Pons (tissue), 1 donor: ENCODE data around the gene ATXN1.
"Not testable (repeated sequence)": the region's sequence is repeated elsewhere in the genome, so short reads cannot be mapped to it uniquely, and the experiment has no call there.

Source experiments
- DNase-seq: peaks from one replicate; pipeline ENCODE4 v3.0.0-alpha.2; 2016; ENCODE audit warnings: low spot score

The ATXN1 gene

DNA sequence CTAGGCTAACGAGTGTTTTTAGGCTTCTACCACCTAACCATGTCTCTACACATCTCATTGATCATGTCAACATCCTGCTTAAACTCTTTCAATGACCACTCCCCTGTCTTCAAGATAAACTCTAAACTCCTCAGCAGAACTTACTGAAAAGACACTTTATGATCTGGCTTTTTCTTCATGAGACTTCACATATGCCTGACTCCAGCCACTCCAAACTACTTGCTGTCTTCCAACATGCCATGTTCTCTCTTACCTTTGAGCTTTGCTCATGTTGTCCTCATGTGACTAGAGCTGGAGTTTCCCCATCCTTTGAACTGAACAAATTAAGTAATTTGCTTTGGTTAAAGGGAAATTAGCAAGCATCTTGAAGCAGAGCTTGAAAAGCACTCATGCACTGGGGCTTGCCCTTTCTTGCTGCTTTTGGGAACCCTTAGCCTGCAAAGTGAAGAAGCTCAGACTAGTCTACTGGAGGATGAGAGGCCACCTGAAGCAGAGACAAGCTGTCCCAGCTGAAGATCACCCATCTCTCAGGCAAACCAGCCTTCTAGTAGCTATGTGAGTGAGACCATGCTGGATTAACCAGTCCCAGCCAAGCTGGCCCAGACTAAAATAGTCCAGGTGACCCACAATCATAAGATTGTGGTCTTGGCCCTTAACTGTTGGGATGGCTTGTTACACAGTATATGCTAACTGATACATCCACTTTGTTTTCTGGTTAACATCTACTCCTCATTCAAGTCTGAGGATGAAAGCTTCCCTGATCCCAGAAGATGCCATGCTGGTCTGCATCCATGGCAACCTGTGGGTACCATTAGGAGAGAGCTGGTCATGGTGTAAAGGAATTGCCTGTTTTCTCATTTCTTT is 287.1 kb downstream of the ATXN1 start:
- DNase-seq, result no peak

DNA sequence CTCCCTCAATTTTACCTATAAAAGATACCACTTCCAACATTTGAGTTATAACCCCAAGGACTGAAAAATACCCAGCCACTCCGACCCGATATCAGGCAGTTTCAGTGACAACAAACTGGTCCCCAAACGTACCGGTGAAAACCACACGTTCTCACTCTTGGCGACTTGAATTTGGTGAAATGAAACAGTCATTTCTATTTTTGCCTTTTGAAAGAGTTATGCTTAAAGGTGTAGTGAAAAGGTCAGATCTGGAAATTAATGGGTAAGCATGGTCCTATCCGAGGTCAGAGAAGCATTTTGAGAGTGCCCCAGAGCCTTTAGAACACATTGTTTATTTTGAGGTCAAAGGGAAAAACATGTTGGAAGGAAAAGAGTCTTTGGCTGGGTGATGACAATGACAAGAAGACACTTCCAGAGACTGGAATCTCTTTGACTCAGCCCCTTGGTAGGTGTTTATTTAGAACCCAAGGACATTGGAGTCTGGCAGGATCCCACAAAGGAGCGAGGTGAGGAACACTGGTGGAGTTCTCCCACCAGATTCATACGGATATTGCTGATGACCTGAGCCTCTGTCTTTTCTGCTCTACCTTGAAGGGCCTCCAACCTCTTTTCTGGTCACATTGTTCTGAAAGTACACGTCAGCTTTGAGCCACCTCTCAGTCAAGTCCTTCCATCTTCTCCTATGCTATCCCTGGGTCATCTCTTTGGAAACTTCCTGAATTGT is 287.9 kb downstream of the ATXN1 start:
- DNase-seq, result no peak

DNA sequence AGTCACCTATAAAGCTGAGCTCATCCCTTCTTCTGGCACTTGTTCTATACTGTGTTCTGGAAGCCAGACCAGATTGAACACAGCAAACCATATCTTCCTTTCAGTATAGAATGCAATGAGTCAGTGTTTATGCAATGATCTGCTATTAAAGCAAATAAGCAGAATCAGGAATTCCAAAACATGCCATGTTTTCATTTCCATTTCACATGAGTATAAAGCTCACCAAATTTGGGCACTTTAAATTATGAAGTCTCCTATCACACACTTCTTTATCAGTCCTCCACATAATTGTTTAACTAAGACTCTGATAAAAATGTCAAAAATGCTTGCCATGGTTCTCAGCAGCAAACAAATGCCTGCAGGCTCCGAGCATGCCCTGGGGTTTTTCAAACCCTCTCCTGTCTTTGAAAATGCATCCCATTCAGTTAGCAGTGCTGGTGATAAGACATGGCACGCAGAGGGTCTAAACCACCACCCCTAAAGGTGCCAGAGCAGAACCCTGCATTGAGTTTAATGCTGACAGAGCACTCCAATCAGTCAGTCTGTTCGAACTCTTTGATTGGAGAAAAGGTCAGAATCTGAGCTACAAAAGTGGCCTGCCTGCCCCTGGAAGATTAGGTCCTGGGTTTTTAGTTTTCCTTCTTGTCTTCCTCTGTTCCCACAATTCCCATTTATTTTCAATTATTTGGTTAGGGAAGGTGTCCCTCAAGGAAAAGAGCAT is 288.8 kb downstream of the ATXN1 start:
- no peak for DNase-seq

DNA sequence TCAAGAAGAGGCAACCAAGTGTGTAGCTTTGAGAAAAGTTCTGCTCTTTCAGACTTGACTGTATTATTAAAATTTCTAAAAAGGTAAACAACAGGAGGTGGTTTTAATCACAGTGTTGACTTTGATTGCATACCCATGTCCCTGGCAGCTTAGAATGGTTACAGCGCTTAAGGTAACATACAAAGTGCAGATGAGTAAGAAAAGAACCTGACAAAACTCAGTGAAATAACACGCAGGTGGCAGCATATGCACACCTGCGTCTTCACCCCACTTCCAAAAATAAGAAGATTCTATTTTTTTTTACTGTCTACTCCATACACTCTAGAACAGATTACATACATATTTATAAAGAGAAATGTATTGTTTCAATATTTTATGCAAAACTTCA is 289.4 kb downstream of the ATXN1 start:
- DNase-seq, result no peak

DNA sequence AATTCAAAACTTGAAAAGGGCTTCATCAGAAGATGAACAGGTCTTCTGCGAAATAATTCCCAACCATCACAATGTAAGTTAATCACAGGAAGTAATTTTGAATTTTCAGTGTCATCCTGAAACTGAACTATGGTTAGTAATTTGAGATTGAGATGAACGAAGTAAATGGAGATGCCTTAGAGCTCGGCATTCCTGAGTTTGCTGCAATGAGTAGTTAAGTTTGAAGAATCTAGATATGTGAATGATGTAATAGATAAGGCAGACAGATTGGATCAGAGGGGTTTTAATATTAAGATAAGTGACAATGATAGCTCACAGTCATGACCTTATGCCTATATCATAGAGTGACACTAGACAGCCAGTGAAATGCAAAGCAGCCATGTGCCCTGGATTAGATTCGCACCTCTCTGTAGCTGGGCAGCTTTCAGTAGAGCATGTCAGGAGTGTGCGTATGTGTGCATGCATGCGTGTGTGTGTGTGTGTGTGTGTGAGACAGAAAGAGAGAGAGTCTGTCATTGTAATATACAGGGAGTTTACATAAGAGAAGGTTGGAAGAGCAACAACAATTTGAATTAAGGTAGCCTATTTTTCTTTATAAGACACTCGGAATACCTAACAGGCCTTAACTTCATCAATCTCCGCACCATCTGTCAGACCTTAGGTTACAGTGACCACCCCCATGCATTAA is 289.9 kb downstream of the ATXN1 start:
- no peak for DNase-seq

DNA sequence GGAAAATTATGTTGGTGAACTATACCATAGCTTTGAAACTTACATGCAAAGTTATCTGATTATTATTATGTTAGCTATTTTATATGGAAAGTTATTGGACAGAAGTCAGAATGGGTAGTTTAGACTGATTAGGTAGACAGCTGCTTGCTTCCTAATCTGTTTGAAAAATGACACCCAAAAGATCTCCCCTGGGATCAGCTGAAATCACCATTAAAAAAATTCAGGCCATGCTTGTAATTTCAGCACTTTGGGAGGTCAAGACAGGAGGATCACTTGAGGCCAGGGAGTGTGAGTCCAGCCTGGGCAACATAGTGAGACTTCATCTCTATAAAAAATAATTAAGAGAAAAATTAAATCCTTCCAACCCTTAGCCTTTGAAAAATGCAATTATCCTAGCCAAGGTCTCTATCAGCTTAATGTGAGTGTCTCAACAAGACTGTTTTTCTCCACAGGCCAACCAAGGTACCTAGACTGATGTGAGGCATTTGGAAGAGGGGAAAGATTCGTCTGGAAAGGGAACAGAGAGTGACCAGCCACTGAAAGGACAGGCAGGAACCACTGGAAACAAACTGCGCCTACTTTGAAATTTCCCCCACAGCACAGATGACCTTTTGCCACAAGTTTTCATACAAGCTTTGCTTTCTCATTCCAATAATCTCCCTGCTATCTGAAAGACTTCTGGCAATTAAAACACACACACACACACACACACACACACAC is 290.6 kb downstream of the ATXN1 start:
- no peak for DNase-seq

DNA sequence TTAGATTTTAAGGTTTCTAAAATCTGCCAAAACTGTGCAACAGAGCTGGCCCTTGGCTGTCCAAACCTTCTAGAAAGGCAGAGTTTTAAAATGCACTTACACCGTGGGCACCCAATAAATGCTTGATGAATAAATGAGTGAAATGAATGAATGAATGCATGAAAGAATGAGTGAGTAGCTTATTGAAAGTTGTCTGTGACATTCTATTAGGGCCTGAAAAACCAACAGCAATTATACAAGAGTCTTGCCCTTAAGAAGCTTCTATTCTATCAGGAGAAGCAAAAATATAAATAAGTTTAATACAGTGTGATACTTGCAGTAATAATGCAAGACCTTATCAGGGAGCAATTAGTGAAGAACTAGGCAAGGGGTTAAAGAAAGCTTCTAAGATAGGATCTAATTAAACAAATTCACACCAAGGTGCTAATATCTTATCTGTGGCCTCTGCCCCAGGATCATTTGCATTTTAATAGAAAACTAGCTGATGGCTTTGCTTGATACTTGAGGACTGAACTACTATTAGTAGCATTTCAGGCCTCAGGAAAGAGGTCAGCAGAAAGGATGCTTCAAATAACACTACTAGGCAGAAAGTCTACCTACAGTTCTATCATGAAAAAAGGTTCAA is 292.2 kb downstream of the ATXN1 start:
- no peak for DNase-seq

DNA sequence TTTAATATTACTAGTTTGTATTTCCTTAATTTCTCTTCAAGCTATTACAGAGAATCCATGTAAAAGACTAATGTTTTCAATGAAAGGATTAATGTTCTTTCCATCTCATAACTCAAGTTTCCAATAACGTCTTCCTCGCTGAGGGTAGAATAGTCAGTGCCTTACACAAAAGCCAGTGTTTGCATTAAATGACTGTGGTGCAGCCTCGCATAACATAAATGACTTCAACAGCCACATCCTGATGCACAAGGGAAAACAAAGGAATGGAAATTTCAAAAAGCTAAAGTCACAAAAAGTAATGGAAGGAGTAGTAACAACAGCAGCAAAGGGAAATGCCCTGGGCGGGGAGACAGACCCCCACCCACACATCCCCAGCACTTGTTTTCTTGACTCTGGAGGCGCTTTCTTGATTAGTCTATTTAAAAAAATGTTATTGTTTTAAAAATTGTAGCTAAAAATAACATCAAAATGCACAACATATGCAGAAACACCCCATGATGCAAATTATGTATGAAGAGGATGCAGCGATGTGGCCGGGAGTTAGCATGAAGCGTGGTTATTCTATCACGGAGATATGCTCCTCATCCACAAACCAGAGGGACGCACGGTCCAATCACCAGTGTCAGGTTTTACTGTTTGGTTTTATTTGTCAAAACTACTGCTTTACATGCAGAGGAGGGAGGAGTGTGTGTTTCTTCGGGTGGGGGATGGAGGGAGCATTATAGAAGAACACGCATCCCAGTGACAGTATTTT is 294.3 kb downstream of the ATXN1 start:
- DNase-seq, result no peak

DNA sequence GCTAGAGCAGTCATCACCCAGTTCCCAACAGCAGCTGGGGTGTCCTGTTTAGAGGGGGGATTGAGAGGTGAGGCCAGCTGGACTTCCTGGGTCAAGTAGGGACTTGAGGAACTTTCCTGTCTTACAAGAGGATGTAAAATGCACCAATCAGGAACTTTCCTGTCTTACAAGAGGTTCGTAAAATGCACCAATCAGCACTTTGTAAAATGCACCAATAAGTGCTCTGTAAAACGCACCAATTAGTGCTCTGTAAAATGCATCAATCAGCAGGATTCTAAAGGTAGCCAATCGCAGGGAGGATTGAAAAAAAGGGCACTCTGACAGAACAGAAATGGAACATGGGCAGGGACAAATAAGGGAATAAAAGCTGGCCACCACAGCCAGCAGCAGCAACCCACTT is 297.2 kb downstream of the ATXN1 start:
- no peak for DNase-seq

DNA sequence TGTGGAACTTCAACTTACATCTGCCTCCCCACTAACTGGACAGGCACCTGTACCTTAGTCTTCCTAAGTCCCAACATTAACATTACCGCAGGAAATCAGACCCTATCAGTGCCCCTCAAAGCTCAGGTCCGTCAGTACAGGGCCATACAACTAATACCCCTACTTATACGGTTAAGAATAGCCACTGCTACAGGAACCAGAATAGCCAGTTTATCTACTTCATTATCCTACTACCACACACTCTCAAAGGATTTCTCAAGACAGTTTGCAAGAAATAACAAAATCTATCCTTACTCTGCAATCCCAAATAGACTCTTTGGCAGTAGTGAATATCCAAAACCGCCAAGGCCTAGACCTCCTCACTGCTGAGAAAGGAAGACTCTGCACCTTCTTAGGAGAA is 298.0 kb downstream of the ATXN1 start:
- not testable (repeated sequence) for DNase-seq

DNA sequence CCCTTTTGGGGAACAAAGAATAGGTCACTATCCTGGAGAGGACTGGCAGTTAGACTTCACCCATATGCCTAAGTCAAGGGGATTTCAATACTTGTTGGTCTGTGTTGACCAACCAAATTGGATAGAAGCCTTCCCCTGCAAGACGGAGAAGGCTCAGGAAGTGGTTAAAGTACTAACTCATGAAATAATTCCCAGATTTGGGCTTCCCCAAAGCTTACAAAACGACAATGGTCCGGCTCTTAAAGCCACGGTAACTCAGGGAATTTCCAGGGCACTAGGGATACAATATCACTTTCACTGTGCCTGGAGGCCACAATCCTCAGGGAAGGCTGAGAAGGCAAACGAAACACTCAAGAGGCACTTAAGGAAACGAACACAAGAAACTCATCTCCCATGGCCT is 299.8 kb downstream of the ATXN1 start:
- no peak for DNase-seq

DNA sequence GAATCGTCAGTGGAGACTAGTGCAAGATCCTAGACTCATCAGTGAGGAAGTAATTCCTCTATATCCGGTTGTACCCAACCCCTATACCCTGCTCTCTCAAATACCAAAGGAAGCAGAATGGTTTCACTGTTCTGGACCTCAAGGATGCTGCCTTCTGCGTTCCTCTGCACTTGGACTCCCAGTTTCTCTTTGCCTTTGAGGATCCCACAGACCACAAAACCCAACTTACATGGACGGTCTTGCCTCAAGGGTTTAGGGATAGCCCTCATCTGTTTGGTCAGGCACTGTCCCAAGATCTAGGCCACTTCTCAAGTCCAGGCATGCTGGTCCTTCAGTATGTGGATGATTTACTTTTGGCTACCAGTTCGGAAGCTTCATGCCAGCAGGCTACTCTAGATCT is 301.8 kb downstream of the ATXN1 start:
- DNase-seq, result not testable (repeated sequence)

DNA sequence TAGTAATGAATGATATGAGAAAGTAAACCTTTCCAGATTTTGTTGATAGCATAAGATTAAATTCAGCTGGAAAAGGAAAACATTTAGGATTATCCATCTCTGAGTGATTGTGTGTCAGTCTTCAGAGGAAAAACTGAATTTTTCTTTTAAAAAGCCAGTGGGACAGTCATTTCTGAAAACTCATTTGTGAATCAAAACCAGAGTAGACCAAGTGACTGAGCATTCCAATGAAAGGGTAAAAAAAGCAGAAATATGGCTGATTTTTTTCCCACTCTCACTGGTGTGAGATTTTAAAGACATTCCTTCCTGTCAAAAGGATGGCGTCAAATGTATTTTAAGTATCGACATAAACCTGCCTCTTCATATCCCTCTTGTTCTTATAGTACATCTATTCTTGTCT is 308.9 kb downstream of the ATXN1 start:
- DNase-seq, result no peak

DNA sequence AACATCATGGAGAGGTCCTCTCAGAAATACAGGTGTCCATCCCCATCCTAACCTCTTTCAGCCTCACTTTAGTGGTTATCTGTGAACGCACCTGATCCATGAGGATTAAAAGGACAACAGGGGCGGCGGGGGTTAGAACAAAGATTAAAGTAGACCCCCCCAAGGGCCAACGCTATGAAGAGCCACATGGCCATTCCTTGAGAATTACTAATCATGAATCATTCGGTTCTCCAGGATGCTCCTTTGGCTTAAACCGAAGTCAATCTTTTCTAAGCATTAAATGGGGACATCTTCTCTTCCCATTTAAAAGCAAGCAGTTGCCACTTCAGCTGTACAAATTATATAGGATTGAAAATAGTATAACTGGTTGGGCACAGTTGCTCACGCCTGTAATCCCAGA is 310.4 kb downstream of the ATXN1 start:
- no peak for DNase-seq

DNA sequence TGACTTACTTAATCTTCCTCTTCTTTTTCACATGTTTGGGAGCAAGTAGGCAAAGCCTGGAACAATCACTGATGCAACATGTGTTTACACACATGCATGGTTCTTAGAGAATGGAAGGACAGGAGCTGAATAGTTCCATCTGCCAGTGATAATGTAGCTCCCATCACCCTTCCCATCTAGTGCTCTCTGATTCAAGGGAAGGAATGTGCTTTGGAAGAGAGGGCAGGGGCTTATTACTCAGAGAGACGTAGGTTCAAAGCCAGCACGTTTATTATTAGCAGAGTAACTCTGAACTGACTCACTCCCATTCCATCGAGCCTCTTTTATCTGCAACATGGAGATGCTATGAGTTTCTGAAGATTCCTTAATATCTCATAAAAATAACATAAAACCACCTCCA is 311.0 kb downstream of the ATXN1 start:
- no peak for DNase-seq

DNA sequence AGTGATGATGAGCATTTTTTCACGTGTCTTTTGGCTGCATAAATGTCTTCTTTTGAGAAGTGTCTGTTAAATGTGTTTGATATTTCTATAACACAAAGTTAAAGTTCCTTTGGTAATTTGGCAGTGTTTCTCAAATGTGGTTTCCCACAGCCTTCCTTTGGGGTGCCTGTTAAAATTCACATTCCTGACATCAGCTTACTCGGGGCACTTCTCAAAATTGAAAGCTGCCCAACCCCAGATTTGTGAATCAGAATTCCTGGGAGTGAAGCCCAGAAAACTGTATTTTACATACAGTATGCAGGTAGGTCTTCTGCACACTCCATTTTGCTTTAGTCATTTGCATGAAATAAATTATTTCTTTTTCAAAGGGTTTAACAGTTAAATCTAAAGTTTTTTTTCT is 315.0 kb downstream of the ATXN1 start:
- DNase-seq, result no peak

DNA sequence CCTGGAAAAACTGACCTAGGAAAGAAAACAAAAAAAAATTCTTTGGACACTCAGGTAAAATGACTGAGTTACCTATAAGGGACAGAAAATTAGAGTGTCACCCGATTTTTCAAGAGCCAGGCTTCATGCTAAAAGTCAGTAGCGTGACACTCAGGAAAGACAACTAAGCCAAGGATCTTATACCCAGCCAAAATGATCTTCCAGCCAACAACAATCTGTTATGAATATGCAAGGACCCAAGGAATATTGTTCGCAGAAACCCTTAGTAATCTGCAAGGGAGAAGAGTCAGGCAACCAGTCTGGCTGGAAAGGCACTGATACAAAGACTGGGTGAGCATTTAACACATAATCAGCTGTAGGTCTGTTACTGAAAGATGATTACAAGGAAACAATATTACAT is 319.2 kb downstream of the ATXN1 start:
- DNase-seq, result no peak

DNA sequence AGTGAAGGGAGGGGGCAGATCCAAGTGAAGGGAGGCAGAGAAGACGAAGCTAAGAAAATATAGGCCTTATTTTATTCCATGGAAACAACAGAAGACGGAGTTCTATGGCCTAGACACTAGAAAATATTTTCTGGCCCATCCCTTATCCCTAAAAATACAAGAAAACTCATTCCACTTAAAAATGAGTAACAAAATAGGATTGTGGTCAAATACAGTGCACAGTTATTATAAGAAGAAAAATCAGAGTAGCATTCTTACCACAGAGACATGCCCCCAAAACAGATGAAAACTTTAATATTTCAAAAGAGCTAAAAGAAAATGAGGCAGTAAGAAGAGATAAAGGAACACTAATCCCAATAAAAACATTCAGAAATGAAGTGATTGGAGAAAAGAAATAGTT is 320.0 kb downstream of the ATXN1 start:
- no peak for DNase-seq

DNA sequence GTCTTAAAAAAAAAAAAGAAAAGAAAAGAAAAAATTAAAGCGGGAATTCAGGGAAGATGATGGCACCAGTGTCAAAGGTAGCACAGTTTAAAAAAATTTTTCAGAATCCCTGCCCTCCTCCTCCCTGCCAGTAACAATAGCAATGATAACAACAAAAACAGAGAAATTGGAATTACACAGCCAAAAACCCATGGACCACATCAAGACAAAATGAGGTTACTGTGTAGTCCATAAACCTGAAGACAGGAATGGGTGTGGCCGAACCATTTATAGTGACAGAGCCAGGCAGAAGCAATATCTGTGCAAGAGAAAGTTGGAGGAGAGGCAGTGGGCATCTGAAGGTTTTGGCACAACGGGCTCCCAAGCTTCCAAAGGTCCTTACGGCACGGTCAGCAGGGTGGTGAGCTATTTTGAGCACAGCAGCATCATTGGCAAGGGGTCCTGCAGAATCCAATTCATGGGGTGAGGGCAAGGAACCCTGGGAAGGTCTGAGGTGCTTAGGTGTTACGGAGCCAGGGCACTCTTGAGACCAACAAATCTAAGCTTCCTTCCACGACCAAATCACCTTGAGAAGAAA is 320.5 kb downstream of the ATXN1 start:
- DNase-seq, result no peak
